ENCODE data around the gene OTOG.
A peak's percentile ranks its signal among the peaks of the same experiment; 100 is the strongest.

Gene OTOG, protein sequence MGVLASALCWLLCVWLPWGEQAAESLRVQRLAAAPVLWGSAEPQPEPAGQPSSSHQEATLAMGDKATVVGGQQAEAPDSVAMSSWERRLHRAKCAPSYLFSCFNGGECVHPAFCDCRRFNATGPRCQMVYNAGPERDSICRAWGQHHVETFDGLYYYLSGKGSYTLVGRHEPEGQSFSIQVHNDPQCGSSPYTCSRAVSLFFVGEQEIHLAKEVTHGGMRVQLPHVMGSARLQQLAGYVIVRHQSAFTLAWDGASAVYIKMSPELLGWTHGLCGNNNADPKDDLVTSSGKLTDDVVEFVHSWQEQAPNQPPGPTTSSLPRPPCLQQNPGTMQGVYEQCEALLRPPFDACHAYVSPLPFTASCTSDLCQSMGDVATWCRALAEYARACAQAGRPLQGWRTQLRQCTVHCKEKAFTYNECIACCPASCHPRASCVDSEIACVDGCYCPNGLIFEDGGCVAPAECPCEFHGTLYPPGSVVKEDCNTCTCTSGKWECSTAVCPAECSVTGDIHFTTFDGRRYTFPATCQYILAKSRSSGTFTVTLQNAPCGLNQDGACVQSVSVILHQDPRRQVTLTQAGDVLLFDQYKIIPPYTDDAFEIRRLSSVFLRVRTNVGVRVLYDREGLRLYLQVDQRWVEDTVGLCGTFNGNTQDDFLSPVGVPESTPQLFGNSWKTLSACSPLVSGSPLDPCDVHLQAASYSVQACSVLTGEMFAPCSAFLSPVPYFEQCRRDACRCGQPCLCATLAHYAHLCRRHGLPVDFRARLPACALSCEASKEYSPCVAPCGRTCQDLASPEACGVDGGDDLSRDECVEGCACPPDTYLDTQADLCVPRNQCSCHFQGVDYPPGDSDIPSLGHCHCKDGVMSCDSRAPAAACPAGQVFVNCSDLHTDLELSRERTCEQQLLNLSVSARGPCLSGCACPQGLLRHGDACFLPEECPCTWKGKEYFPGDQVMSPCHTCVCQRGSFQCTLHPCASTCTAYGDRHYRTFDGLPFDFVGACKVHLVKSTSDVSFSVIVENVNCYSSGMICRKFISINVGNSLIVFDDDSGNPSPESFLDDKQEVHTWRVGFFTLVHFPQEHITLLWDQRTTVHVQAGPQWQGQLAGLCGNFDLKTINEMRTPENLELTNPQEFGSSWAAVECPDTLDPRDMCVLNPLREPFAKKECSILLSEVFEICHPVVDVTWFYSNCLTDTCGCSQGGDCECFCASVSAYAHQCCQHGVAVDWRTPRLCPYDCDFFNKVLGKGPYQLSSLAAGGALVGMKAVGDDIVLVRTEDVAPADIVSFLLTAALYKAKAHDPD (N-terminal part only)

DNA sequence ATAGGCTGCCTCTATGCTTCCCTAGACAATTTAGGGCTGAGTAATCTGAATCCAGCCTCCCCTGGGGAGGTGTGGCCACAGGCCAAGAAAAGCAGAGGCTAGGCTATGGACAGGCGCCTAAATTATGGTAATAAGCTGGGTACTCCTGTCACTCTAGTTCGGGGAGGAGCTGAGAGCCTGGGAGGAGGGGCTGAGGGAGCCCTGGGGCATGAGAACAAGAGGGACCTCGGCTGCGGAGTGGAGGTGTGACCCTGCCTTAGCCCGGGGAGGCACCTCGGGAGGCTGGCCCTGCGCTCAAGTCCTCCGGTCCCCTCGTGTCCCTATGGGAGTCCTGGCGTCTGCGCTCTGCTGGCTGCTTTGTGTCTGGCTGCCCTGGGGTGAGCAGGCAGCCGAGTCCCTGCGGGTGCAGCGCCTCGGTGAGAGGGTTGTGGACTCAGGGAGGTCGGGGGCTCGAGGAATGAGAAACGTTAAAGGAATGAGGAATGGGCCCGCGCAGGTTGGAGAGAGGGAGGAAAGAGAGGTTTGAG lies at the start of gene OTOG:
OTOG (plus strand) TSS at position 209 of the 527 bp plus-strand sequence; CDS start at position 323, 114 bp downstream.
- DNase-seq, result no peak

DNA sequence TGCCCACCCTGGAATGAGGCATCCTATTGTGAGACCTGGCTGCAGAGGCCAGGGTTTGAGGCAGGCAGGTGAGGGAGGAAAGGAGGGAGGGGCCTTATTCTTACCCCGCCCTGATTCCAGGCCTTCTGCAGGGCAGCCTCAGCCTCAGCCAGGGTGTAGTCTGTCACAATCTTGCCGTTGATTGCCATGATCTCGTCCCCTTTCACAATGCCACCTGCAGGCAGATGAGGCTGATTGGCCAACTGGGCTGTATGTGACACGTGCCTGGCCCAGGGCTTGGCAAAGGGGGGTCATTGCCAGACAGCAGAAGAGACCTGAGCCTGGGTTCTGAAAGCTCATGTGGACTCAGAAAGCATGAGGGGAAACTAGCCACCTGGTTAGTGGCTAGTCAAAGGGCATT lies 49.0 kb upstream of the OTOG start:
- DNase-seq, result no peak

DNA sequence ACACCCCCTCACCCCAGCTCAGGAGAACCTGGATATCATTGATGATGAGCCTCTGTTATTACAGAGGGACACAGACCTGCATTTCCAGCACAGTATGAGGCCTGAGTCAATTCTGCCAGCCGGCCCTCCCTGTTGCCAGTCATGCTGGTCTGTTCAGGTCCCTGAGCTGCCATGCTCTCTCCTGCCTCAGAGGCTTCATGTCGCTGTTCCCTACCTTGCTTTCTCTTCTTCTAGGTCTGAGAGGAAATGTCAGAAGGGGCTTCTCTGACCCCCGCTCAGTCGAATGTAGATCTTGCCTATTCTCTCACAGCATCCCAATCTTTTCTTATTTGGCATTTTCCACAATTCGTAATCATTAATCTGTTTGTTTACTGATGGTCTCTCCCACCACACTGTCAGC lies 48.6 kb upstream of the OTOG start:
- DNase-seq, result no peak

DNA sequence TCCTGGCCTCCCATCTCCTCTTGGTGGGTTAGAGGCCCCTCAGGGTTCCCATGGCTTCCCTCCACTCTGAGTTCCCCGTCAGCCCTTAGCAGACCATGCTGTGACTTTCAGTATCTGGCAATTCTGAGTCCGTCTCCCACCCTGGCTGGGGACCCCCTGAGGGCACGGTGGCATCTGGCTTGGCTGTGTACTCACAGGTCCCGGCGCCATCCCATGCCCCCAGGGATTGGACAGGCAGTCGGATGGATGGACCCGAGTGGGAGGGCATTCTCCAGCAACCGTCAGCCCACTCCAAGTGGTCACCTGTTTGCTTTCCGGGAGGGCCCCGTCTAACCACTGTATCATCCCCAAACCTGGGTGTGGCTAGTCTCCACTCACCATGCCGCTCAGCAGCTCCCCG lies 46.4 kb upstream of the OTOG start:
- DNase-seq, result no peak

DNA sequence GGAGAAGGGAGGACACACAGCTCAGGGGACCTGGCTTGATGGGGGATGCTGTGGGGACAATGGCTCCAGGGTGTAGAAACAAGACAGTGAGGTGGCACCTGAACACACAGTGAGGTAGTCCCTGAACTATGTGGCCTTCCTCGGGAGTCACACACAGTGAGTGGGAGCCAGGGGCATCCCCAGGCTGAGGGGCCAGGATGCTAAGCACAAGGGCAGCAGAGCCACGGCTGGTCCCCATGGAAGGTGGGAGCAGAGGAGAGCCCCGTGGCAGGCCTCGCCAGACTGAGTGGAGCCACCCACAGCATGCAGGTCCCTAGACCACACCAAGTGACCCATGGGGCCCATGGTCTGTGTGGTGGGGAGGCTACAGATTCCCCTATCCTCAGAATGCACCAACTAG lies 44.4 kb upstream of the OTOG start:
- no peak for DNase-seq

DNA sequence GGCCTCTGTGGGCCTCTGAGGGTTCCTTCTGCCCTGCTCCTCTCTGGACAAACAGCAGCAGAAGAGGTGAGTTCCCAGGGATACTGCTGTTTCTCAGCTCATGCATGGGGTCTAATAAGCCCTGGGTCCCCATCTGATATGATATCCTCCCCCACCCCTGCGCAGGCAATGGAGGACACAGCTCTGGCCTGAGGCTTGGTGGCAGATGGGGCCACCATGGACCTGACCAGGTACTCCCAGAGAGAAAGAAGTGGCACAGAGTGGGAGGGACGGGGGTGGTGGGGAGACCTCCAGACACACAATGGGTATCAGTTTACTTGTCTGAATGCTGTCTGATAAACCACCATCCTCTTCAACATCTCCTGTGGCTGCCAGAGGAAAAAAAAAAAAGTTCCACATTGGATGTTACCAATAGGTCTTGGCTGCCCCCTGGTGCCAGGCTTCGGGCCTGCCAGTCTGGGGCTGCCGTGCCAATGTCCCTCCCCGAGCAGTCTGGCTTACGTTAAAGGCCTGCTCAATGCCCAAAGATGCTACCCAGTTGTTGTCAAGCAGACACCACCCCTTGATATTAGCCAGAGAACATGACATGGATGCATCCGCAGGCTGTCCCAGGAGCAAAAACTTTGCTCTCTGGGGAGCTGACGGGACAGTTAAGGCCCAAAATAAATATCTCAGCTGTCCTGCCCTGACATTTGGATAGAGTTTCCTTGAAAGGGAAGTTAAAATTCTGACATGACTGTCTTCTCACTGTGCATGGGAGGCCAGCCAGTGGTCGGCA lies 42.5 kb upstream of the OTOG start:
- peak; percentile 71 for DNase-seq

DNA sequence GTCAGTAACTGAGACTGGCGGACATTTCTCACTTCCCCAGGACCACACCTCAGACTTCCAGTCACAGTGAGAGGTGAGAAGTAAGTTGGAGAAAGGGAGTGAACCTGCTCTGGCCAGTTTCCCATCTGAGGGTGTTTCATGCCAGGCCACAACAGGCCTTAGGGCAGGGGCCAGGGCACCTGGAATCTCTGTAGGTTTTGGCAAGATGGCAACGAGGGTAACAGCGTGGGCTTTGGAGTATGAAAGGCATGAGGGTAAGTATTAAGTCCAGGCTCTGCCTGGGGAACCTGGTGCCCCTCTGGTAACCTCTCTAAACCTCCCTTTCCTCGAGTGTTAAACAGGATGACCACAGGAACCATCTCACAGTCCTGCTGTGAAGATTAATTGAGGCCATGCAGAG lies 41.9 kb upstream of the OTOG start:
- no peak for DNase-seq

DNA sequence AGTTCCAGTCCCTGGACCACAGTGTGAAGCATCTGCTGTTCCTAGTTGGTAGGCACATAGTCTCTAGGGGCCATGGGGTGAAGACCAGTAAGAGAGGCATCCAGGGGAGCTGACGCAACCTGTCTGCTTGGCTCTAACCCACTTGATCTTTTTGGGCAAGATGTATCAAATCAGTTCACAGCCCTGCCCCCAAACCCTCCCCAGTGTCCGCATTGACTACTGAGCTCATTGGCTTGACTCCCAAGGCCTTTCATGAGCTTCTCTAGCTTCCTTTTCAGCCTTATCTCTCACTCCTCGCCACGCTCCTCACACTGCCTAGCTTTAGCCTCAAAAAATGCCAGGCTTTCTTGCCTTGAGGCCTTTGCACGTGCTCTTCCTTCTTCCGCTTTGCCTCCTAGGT lies 40.7 kb upstream of the OTOG start:
- DNase-seq, result no peak

DNA sequence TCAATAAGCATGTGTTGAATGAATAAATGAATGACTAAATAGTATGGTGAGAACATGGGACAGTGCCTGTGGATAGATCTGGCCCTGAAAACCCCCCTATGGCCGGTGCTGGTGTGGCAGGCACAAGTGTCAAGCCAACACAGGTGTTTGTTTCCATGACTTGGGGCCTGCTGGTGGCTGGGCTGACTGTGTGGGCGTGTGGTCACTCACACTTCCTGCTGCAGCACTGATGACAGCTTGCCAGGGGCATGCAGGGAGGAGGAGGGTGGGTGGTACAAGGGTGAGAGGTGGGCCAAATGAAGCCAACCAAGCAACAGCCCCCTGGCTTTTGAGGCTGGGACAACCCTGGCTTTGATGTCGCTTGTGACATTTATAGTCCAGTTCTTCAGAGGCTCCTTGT lies 40.1 kb upstream of the OTOG start:
- no peak for DNase-seq

DNA sequence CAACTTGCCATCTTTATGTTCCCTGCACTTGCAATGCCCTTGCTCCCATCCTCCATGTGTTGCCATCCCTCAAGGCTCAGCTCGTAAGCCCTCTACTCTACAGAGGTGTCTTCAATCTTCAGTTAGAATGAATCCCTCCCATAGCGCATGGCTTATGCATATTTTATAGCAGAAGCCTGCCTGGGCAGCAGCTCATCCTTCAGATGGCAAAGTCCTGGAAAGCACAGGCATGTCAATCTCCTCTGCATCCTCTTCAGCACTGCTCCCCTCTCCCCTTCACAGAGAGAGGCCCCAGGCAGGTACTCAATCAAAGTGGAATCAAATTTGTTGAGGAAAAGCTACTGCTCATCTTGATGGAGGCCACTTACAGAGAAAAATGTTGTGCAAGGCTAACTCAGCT lies 39.3 kb upstream of the OTOG start:
- no peak for DNase-seq

DNA sequence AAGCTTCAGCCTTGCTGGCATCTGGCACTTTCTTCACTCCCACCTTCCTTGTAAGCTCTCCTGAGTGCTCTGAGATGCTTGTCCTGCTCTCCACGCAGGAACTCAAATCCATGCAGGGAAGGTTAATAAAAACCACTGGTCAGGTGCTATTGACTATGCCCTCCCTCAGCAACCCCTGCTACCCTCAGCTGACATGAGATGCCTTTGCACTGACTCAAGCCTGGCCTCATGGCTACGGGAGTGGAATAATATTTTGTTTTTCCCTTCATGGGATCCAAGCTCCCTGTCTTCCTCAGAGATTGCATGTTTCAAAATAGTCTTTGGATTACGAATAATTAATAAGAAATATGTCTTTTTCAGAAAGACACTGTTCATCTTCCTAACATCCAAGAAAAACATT lies 38.8 kb upstream of the OTOG start:
- DNase-seq, result no peak

DNA sequence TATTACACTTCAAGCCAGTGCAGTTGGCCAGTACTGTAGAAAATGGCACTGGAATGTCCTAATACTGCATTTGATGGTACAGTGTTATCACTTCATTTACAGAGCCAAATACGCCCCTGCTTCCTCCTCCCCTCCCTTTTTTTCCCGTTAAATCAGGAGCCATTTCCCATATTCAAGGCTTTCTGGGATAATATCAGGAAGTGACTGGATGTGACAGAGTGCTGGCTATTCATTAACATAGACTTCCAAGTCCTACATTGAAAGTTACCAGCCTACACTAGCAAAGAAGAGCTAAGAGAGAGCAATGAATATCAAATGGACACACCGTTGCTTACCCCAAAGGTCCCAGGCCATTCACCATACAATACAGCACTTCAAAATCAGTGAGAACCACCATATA lies 38.3 kb upstream of the OTOG start:
- no peak for DNase-seq

DNA sequence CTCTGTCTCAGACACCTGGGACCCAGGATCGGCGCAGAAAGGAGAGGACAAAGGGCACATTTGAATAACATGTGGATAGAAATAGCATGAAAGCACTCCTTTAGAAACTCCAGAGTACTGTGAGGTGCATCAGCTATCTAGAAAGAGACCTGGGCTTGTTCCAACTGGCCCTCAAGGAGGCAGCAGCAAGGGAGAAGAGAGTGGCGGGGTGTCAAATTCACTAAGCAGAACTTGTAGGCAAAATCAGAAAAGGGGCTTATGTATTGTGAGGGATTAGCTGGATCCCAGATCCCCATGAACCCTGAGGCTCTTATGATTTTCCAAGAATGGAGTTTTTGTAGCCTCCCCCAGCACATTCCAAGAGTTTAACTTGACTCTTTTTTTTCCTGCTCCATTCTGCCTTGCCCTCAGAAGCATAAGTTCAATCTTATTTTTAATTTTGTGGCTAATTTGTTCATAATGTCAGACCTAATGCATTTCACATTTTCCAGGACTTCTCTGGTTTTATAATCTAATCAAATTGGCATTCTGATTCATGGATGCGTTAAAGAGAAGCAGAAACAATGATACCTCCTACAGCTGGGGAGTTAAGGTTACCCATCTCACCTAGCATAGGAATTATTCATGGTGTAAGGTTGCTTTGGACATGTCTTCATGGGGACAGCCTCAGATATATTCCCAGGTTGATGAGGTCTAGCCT lies 36.4 kb upstream of the OTOG start:
- no peak for DNase-seq

DNA sequence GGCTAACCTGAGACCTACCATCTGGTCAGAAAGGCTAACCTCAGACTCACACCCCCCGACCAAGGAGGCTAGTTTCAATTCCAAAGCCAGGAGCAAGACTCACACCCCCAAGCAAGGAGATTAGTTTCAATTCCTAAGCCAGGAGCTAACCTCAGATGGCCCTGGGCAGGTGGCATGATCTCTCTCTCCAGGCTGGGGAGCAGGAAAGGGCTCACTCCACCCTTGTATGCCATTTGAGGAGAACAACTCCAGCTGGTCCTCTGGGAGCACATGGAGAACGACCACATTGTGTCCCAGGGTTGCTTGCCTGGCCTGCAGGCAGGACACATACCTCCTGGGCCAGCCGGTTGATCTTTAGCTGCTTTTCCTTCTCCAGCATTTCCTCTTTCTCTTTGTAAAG lies 35.5 kb upstream of the OTOG start:
- DNase-seq, result no peak

DNA sequence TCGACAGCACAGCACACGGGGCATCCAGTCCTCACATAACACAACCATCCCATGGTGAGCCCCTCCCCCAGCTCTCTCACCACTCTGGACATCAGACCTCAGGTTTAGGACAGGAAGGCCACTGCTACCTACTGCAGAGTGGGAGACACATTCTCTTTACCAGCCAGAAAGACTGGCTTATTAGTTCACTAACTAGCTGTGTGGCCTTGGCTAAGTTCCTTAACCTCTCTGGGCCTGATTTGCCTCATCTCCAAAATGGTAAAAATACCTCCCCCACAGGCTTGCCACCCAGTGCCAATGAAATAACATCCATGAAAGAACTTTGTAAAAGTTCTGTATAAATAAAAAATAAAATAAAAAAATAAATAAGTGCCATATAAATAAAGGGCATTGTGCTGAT lies 35.0 kb upstream of the OTOG start:
- no peak for DNase-seq

DNA sequence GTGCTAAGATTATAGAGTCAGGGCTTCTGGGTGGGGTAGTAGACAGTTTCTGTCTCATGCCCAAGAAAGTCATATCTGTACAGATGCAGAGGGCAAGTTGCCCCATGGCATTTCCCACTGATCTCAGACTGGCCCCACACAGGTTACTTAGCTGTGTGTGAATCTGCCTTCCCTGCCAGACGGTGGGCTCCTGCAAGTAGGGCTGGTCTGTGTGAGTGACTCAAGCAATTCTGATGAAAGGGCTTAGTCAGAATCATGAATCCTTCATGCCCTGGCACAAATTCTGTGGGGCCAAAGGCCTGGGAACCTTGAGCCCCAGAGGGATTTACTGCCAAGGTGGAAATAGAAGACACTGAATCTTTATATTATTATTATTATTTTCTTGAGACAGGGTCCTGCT lies 33.2 kb upstream of the OTOG start:
- DNase-seq, result peak; percentile 39

DNA sequence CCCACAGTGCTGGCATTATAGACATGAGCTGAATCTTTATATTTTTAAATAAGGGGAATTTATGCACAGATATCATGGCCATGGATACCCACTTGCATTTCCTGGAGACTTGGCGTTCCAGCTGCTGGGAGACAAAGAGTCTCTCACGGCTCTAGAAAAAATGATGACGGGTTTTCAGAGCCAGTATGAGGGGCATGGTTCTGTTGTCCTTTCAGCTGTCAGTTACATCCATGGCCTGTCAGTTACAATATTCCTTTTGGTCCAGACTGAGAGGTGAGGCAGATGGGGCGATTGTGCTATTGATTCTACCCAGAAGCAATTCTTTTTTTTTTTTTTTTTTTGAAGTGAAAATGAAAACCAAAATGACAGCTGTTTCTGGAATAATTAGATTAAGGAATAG lies 32.6 kb upstream of the OTOG start:
- no peak for DNase-seq

DNA sequence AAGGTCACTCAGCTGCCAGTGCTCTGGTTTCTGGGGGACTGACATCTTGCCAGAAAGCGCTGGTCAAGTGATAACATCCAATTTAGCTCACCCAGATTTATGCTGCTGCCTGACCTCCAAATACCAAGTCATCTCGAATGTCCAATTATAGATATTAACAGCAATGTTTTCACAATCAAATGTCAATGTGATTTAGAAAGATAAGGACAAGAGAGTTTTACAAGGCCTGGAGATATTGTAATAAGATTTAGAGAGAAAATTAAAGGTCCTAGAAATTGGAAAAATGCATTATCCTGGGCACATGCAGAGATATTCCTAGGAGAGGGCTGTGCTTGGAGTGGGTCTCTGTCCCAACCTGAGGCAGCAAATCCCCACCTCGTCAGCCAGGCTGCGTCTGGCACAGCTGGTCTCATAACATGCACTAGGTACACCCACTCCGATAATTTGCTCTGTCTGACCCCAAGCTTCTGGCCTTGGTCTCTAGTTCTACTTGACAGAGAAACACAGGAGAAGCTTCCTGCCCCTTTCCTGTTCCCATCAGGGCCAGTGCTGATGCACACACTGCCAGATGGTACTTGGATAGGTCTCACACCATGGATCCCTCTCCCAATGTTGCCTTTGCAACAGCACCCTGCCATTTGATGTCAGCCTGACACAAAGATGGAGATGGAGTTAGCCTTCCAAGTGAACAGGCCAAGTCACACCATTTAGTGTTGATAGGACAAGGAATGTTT lies 31.4 kb upstream of the OTOG start:
- DNase-seq, result no peak

DNA sequence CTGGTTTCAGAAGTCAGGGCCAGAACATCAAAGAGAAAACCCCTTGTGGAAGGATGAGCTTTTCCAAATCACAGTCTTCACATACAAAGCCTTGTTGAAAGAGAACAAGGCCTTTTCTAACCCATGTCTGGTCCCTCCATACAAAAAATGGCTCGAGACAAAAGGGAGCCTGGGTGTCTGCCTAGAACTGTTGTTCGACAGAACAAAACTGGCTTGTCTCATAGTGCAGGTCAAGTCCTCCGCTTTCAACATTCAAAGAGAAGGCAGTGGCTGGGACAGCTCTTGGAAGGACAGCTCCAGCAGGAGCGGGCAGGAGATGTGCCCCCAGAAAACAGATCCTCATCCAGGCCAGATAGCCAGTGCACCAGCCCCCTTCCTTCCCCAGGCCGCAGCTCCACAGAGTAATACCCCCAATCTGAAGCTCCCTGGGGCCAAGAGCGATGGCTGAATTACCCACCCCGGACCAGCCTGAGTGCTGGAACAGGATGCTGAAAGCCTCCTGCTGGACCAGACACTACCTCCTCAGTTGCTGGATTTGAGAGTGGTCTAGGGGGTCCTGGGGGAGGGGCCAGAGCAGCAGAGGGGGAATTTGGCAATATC lies 30.4 kb upstream of the OTOG start:
- no peak for DNase-seq

DNA sequence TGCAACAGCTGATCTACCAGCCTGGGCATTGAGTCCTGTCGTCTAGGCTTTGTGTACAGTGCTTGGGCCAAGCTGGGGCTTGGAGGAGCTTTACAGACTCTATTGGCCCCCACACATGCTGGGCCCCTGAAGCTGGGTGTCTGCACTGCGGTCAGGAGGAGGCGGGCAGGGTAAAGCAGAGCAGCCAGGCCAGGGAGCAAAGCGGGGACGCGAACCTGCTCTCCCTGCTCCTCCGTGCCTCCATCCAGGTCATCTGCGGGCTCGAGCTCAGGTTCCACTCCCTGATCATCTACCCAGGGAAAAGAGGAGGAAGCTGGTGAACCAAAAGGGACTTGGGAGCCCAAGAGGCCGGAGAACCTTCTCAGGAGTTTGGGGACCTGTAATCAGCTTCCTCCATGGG lies 29.9 kb upstream of the OTOG start:
- no peak for DNase-seq

All from stimulated activated CD4-positive, alpha-beta T cell treated with anti-CD3 and anti-CD28 coated beads, Interleukin-1b, Interleukin-23, amount 100 ng/mL, for 48 hours (primary cell).